Heart right ventricle (tissue), 16 donors: Measurements from ENCODE around the gene MICALL2. TPM values are rescaled to one million over a fixed set of nuclear protein-coding genes. Genes with fewer than 3 reads are reported as not detected.

Source experiments
- ATAC-seq, 8 donors: fragments of 200-7000 bp; cut with Tn5 transposase; one replicate each; pipeline ENCODE4 v1.9.1; 2020; ENCODE audit warnings: mild to moderate bottlenecking in 8 of 8, moderate library complexity in 8 of 8, moderate number of reproducible peaks in 1 of 8
- DNase-seq, 2 donors: peaks; one replicate each; pipeline ENCODE4 v3.0.0-alpha.2; 2020
- H3K27ac ChIP-seq, 10 donors: fragments of 200-600 bp; sonication (generic) in 2 of 10; one replicate each; pipeline versions ENCODE4 v1.5.0 to v1.8.0; 2020 to 2022; ENCODE audit warnings: mild to moderate bottlenecking in 3 of 10
- H3K27me3 ChIP-seq, 7 donors: fragments of 200-600 bp; one replicate each; pipeline ENCODE4 v1.8.0; 2021 to 2022; ENCODE audit warnings: mild to moderate bottlenecking in 2 of 7
- H3K36me3 ChIP-seq, 9 donors: fragments of 200-600 bp; sonication (generic) in 1 of 9; one replicate each; pipeline versions ENCODE4 v1.5.0 to v1.8.0; 2020 to 2022; ENCODE audit warnings: mild to moderate bottlenecking in 2 of 9
- H3K4me1 ChIP-seq, 9 donors: fragments of 200-600 bp; sonication (generic) in 1 of 9; one replicate each; pipeline versions ENCODE4 v1.5.0 to v1.8.0; 2020 to 2022; ENCODE audit warnings: mild to moderate bottlenecking in 4 of 9
- H3K4me3 ChIP-seq, 10 donors: fragments of 200-600 bp; sonication (generic) in 2 of 10; one replicate each; pipeline versions ENCODE4 v1.5.0 to v1.8.0; 2020 to 2022; ENCODE audit warnings: mild to moderate bottlenecking in 7 of 10, moderate library complexity in 2 of 10
- H3K9me3 ChIP-seq, 11 donors: fragments of 200-600 bp in 10 of 11; sonication (generic) in 2 of 11; one replicate each; pipeline versions ENCODE4 v1.5.0 to v1.8.0; 2013 to 2022; ENCODE audit warnings: mild to moderate bottlenecking in 2 of 11, control low read depth in 1 of 11, moderate library complexity in 1 of 11
- CTCF ChIP-seq, 9 donors: fragments of 200-600 bp; sonication (generic) in 2 of 9; IDR thresholded peaks; one replicate each; pipeline versions ENCODE4 v1.5.0 to v1.8.0; 2021 to 2022; ENCODE audit warnings: antibody characterized with exemption in 9 of 9, mild to moderate bottlenecking in 5 of 9, moderate library complexity in 1 of 9
- WGBS, 2 donors: extraction: QIAGEN DNeasy Blood & Tissue Kit; methylation state at CpG; one replicate each; pipeline ENCODE4 v1.1.7; 2013; ENCODE audit warnings: inconsistent platforms in 1 of 2; 5-methylcytosine and 5-hydroxymethylcytosine counted together
- intact Hi-C, 10 donors: fragments of 100-400 bp; cut with DNase I; formaldehyde crosslinking; loops; one replicate each; pipeline versions ENCODE4 v1.11.1 to v1.14.2; 2022
- polyA plus RNA-seq, 2 donors: library from polyadenylated mRNA; stranded (reverse); fragments of 200-250 nt; gene quantifications; one replicate each; pipeline ENCODE4 v1.2.3, GENCODE V29; 2013
- total RNA-seq, 10 donors: library from RNA; stranded (reverse); fragmentation: NEBNext Ultra II Directional in 3 of 10; extraction: Animal tissue kit (Norgen Biotek cat#: 25700) in 3 of 10; gene quantifications; one replicate each; pipeline versions ENCODE4 v1.2.1 to v1.2.4, GENCODE V29; 2021 to 2023
- donor health status: Arrhythmogenic right ventricular cardiomyopathy.
- donor health status: ischemic (EF 13 %, LVEDD 7.1; RV severe dilation, severe dysfunction).
- donor health status: healthy with polysubstance abuse.
- donor health status: DM: no; HTN: yes; CAD: no.
- donor health status: DM: no; HTN: no; CAD: no.
- donor health status: ischemic (EF 25% LVEDD 6.9; RV normal size, moderate dysfunction).
- donor health status: ischemic (EF 25% LVEDD 5.7; RV mildly dilated, moderate dysfunction).
- donor health status: healthy.
- donor health status: DM: yes; HTN: yes; CAD: no.
- donor health status: Ischemic cardiomyopathy.
- donor health status: ischemic (EF 35%, LVEDD 5.7; RV mildly dilated, moderate dysfunction).
- donor health status: nonischemic (EF 11% LVEDD 7.7; RV severe dilation, severe dysfunction).
- donor health status: DM: yes; HTN: yes; CAD: no.
- donor health status: PGD.
- donor health status: ischemic (EF 29% LVEDD 5.4; RV normal size, mild dysfunction).
- donor health status: nonischemic (EF 23%, LVEDD 6.1; RV moderate dilation, normal function).

The MICALL2 gene
- total and polyA plus RNA-seq, 12 donors: 4.6 to 38.3 (median 8.7) TPM

DNA sequence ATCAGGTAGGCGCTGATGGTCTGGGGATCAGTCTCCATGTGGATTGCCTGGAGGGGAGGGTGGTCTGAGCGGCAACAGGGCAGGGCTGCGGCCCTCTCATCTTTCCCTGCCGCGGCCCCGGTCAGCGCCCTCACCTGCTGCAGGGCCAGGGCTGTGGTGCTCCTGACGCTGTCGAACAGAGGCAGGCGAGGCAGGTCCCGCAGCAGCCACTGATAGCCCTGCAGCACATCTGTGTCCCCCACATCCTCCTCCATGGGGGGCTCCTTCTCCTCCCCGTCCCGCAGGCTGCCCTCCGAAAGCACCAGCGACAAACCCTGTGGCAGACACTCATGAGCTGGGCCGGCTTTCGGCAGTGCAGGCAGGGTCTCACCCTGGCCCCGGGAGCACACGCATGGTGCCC, 25.9 kb upstream of the MICALL2 start:
- no peak overlapping the region for H3K27ac ChIP-seq
- H3K4me3 ChIP-seq: no peak overlapping the region
- no peaks in the 10 kb centered on the region for H3K27me3 ChIP-seq
- H3K9me3 ChIP-seq: no peaks in the 10 kb centered on the region
- no peaks in the 10 kb centered on the region for H3K4me1 ChIP-seq
- DNase-seq (no peak), ATAC-seq (no peak)
- WGBS, 2 donors: 93 to 96% methylated on average over 19 of the region's 19 CpGs
- peaks cover 0 to 100% (median 74%) of the 10 kb centered on the region in 9 donors for H3K36me3 ChIP-seq
- TF ChIP-seq CTCF (IDR thresholded peaks at IDR 0.05): no peak
- intact Hi-C loops: no loop called here

DNA sequence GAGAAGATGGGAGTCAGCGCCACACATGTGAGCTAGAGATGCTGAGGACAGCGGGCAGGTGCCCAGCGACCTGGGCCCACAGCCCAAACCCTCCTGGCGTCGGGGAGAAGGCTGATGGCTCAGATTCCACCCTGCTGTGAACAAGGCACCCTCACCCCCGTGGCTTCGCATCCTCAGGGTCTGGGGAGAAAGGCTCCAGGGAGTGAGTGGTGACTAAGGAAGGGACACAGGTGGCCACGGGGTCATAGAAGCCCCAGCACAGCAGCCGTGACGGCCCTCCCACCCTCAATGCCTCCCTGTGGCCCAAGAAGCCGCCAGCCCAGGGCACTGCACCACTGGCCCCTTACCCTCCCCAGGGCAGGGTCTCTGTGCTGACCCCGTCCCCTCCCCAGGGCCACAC, 25.3 kb upstream of the MICALL2 start:
- Histone ChIP-seq H3K27me3 (no peaks in the 10 kb centered on the region), H3K4me1 (no peaks in the 10 kb centered on the region), H3K9me3 (no peaks in the 10 kb centered on the region), H3K27ac (no peak overlapping the region), H3K4me3 (no peak overlapping the region), H3K36me3 (peaks cover 3 to 100% (median 76%) of the 10 kb centered on the region in 9 donors)
- WGBS, 2 donors: 90 to 95% methylated on average over 11 to 12 of the region's 12 CpGs
- no peak for TF ChIP-seq CTCF (IDR thresholded peaks at IDR 0.05)
- no peak for DNase-seq
- intact Hi-C loops: no loop called here
- no peak for ATAC-seq

DNA sequence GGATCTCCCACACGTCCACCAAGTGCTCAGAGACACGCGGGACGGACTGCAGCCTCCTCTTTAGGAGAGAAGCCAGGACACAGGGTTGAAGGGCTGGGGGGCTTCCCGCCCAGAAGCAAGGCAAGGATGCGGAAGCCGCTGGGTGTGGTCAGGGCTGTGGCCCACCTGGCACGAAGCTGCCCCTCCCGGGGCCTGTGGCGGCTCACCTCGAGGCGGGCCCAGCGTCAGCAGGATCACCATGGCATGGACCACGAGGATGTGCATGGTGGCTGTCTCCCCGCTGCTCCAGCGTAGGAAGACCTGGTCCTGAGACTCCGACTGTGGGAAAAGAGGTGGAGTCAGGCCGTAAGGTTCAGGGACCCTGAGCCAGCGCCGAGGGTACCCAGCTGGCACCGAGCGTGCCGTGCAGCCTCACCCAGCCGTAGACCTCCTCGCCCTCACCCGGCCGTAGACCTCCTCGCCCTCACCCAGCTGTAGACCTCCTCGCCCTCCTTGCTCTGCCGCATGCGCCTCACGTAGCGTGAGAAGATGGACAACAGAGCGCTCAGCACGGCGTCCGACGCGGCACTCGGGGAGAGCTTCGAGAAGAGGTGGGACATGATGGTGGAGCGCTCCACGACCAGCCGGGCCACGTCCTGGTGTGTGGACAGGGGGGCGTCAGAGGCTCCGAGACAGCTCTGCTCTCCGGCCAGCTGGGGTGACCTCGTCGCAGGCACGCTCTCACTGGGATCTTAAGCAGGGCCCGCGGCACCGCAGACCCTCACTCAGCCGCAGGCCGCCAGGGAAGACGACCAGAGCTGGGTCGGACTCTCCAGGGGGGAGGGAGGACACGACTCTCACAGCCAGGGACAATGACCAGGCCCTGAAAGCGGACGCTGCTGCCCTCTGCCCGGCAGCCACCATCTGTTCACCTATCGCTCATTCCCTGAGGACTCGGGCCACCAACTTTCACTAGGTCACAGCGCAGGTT, 24.6 kb upstream of the MICALL2 start:
- 94% methylated on average over 65 of the region's 65 CpGs for WGBS, 2 donors
- no peak for TF ChIP-seq CTCF (IDR thresholded peaks at IDR 0.05)
- H3K9me3 ChIP-seq: no peaks in the 10 kb centered on the region
- DNase-seq (no peak), ATAC-seq (no peak)
- no peaks in the 10 kb centered on the region for H3K27me3 ChIP-seq
- peaks cover 3 to 100% (median 76%) of the 10 kb centered on the region in 9 donors for H3K36me3 ChIP-seq
- intact Hi-C loops: no loop called here
- H3K27ac ChIP-seq: no peak overlapping the region
- H3K4me1 ChIP-seq: no peaks in the 10 kb centered on the region
- no peak overlapping the region for H3K4me3 ChIP-seq

DNA sequence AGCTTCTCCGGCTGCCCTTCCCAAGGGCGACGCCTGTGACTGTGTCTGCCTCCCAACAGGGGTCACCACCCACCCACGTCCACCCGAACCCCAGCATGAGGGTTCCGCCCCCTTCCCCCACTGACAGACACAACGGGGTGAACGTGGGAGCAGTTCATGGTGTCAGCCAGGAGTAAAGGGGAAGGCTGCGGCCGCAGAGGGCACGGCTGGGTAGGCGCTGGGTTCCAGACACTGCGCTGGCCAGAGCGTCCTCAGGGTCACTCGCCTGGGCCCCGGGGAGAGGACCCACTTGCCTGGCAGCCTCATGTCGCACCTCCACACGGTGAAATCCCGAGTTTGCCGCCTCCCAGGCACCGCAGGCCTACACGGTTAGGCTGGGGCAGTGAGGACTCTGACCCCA, 23.8 kb upstream of the MICALL2 start:
- intact Hi-C loops: no loop called here
- Histone ChIP-seq H3K9me3 (no peaks in the 10 kb centered on the region), H3K27me3 (no peaks in the 10 kb centered on the region), H3K27ac (no peak overlapping the region), H3K36me3 (peaks cover 3 to 100% (median 79%) of the 10 kb centered on the region in 9 donors), H3K4me3 (no peak overlapping the region), H3K4me1 (no peaks in the 10 kb centered on the region)
- no peak for TF ChIP-seq CTCF (IDR thresholded peaks at IDR 0.05)
- ATAC-seq (no peak), DNase-seq (no peak)
- WGBS, 2 donors: 92 to 93% methylated on average over 22 of the region's 22 CpGs
